ENCODE results near the gene HNRNPA2B1. TPM values are rescaled to one million over a fixed set of nuclear protein-coding genes. Genes with fewer than 3 reads are reported as not detected.

Gene HNRNPA2B1
- polyA plus RNA-seq, 1 experiment: 493 TPM

GRCh38 chr7:26237035-26237807, 36.7 kb upstream of the HNRNPA2B1 start:
- ChIA-PET POLR2A (interaction anchor here (0.6 kb wide), 1 partner anchor 18 kb away, joined by 3 read pairs; no protein-coding TSS in a partner anchor), CTCF (no interaction called here)
- no peak for TF ChIP-seq CTCF (IDR thresholded peaks at IDR 0.05; ENCODE audit: low read depth, low read length)
- H3K27me3 ChIP-seq (ENCODE audit: control insufficient read depth, insufficient read depth, low read length): no peaks in the 10 kb centered on the region
- no peaks in the 10 kb centered on the region for H3K9me3 ChIP-seq (ENCODE audit: control insufficient read depth, insufficient read depth, low read length)
- no peak overlapping the region for H3K27ac ChIP-seq (ENCODE audit: low read depth, low read length)
- no peak for DNase-seq (ENCODE audit: low read depth, low spot score)
- H3K4me3 ChIP-seq (ENCODE audit: low read depth, low read length): no peak overlapping the region

DNA sequence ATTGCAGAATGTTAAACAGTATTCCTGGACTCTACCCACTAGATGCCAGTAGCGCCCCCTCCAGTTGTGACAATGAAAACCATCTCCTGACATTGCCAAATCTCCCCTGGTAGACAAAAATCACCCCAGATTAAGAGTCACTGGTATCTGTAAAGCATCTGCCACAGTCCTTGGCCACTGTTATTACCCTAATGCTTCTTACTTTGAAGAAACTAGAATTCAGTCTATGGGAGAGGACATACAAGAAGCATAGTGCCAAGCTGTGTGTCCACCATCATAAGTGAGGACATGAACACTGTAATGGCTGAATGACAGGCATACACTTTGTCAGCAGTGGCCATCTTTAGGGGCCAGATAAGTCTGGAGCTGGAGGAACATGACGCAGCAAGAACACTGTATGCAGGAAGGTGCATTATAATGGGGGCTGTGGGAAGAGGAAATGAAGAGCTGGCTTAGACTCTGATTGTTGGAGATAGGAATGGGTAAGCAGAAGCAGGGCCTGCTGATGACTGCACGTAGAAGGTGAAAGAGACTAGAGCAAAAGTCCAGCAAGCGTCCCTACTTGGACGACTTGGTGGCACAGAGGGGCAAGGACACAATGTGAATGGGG, 33.5 kb upstream of the HNRNPA2B1 start:
- H3K27me3 ChIP-seq (ENCODE audit: control insufficient read depth, insufficient read depth, low read length): no peaks in the 10 kb centered on the region
- POLR2A ChIA-PET: no interaction called here
- no peak overlapping the region for H3K4me3 ChIP-seq (ENCODE audit: low read depth, low read length)
- no peak overlapping the region for H3K27ac ChIP-seq (ENCODE audit: low read depth, low read length)
- DNase-seq (ENCODE audit: low read depth, low spot score): no peak
- no peak for TF ChIP-seq CTCF (IDR thresholded peaks at IDR 0.05; ENCODE audit: low read depth, low read length)
- no peaks in the 10 kb centered on the region for H3K9me3 ChIP-seq (ENCODE audit: control insufficient read depth, insufficient read depth, low read length)
- CTCF ChIA-PET: no interaction called here

GRCh38 chr7:26227987-26228386, 27.4 kb upstream of the HNRNPA2B1 start:
- Histone ChIP-seq H3K9me3 (ENCODE audit: control insufficient read depth, insufficient read depth, low read length) (no peaks in the 10 kb centered on the region), H3K27ac (ENCODE audit: low read depth, low read length) (no peak overlapping the region), H3K4me3 (ENCODE audit: low read depth, low read length) (no peak overlapping the region), H3K27me3 (ENCODE audit: control insufficient read depth, insufficient read depth, low read length) (peaks cover 2% of the 10 kb centered on the region)
- no peak for TF ChIP-seq CTCF (IDR thresholded peaks at IDR 0.05; ENCODE audit: low read depth, low read length)
- DNase-seq (ENCODE audit: low read depth, low spot score): no peak
- ChIA-PET CTCF (no interaction called here), POLR2A (no interaction called here)

DNA sequence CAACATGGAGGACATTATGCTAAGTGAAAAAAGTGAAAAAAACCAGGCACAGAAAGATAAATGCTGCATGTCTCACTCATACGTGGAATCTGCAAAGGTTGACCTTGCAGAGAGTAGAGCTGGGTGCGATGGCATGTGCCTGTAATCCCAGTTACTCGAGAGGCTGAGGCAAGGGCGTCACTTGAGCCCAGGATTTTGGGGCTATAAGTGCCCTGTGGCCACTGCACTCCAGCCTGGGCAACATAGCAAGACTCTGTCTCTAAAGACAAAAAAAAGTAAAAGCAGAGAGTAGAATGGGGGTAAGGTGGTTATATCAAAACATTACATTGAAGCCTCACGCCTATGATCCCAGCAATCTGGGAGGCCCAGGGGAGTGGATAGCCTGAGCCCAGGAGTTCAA, 23.8 kb upstream of the HNRNPA2B1 start:
- no peak for TF ChIP-seq CTCF (IDR thresholded peaks at IDR 0.05; ENCODE audit: low read depth, low read length)
- Histone ChIP-seq H3K27ac (ENCODE audit: low read depth, low read length) (no peak overlapping the region), H3K9me3 (ENCODE audit: control insufficient read depth, insufficient read depth, low read length) (no peaks in the 10 kb centered on the region), H3K27me3 (ENCODE audit: control insufficient read depth, insufficient read depth, low read length) (peaks cover 2% of the 10 kb centered on the region), H3K4me3 (ENCODE audit: low read depth, low read length) (no peak overlapping the region)
- ChIA-PET CTCF (no interaction called here), POLR2A (no interaction called here)
- DNase-seq (ENCODE audit: low read depth, low spot score): no peak

- Histone ChIP-seq H3K4me3 (ENCODE audit: low read depth, low read length) (no peak overlapping the region), H3K27me3 (ENCODE audit: control insufficient read depth, insufficient read depth, low read length) (no peaks in the 10 kb centered on the region), H3K9me3 (ENCODE audit: control insufficient read depth, insufficient read depth, low read length) (no peaks in the 10 kb centered on the region), H3K27ac (ENCODE audit: low read depth, low read length) (no peak overlapping the region)
- TF ChIP-seq CTCF (IDR thresholded peaks at IDR 0.05; ENCODE audit: low read depth, low read length): no peak
- ChIA-PET POLR2A (no interaction called here), CTCF (interaction anchor here (0.6 kb wide), 1 partner anchor 879 kb away, joined by 3 read pairs; no protein-coding TSS in a partner anchor)
- no peak for DNase-seq (ENCODE audit: low read depth, low spot score)
These were observed 15.5 kb upstream of the HNRNPA2B1 start for GRCh38 chr7:26216049-26216448.
